ENCODE results near the gene SORCS2.
"Not testable (repeated sequence)": the region's sequence is repeated elsewhere in the genome, so short reads cannot be mapped to it uniquely, and the experiment has no call there.

Gene SORCS2

DNA sequence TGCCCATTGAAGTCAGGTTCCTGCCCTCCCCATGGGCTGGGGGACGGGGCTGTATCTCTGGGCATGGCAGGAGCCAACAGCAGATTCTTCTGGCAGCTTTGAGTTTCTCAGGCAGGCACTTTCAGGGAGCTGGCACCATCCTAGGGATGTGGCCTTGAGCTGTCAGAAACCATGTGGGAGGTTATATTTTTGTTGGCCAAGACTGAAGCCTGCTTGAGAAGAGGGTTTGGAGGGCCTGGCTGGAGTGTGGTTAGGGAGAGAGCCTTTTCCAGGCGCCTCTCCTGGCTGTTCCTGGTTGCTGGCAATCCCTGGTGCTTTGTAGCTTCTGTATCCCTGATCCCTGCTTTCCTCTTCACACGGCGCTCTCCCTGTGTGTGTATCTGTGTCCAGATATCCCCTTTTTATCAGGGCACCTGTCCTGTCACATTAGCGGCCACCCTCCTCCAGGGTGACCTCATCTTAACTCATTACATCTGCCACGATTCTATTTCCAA lies 30.6 kb upstream of the SORCS2 start:
- H4K20me1 ChIP-seq (ENCODE audit: insufficient read depth, low read length): no peaks in the 10 kb centered on the region
- H3K9me2 ChIP-seq (ENCODE audit: low read depth, low read length): no peaks in the 10 kb centered on the region
- no peaks in the 10 kb centered on the region for H3K79me2 ChIP-seq (ENCODE audit: insufficient read depth, low read length)
- no peak overlapping the region for H3K9ac ChIP-seq (ENCODE audit: low read length)
- no peak for TF ChIP-seq EZH2 (IDR thresholded peaks at IDR 0.05; ENCODE audit: borderline replicate concordance, low read length)
- TF ChIP-seq, protein P1, sequence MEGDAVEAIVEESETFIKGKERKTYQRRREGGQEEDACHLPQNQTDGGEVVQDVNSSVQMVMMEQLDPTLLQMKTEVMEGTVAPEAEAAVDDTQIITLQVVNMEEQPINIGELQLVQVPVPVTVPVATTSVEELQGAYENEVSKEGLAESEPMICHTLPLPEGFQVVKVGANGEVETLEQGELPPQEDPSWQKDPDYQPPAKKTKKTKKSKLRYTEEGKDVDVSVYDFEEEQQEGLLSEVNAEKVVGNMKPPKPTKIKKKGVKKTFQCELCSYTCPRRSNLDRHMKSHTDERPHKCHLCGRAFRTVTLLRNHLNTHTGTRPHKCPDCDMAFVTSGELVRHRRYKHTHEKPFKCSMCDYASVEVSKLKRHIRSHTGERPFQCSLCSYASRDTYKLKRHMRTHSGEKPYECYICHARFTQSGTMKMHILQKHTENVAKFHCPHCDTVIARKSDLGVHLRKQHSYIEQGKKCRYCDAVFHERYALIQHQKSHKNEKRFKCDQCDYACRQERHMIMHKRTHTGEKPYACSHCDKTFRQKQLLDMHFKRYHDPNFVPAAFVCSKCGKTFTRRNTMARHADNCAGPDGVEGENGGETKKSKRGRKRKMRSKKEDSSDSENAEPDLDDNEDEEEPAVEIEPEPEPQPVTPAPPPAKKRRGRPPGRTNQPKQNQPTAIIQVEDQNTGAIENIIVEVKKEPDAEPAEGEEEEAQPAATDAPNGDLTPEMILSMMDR (IDR thresholded peaks at IDR 0.05; ENCODE audit: low read length): no peak
- H3K4me1 ChIP-seq (ENCODE audit: insufficient read depth, low read length, severe bottlenecking): no peaks in the 10 kb centered on the region
- H3K4me2 ChIP-seq (ENCODE audit: low read length): no peak overlapping the region
- no peak overlapping the region for H2AFZ ChIP-seq (ENCODE audit: low read length)
- no peaks in the 10 kb centered on the region for H3K27me3 ChIP-seq (ENCODE audit: insufficient read depth, low read length)
- H3K27ac ChIP-seq (ENCODE audit: low read depth, low read length, poor library complexity, severe bottlenecking): no peak overlapping the region
- H3K36me3 ChIP-seq (ENCODE audit: insufficient read depth, low read length): no peaks in the 10 kb centered on the region
- no peaks in the 10 kb centered on the region for H3K9me3 ChIP-seq (ENCODE audit: low read length)
- H3F3A ChIP-seq (ENCODE audit: insufficient read depth, low read length): no peaks in the 10 kb centered on the region
- no peak overlapping the region for H3K4me3 ChIP-seq (ENCODE audit: low read depth, low read length, poor library complexity, severe bottlenecking)

- not testable (repeated sequence) for H3K9ac ChIP-seq (ENCODE audit: low read length); H3K79me2 ChIP-seq (ENCODE audit: insufficient read depth, low read length); H3K27ac ChIP-seq (ENCODE audit: low read depth, low read length, poor library complexity, severe bottlenecking); H3K4me3 ChIP-seq (ENCODE audit: low read depth, low read length, poor library complexity, severe bottlenecking); H3K4me2 ChIP-seq (ENCODE audit: low read length); H3K27me3 ChIP-seq (ENCODE audit: insufficient read depth, low read length); H3K9me2 ChIP-seq (ENCODE audit: low read depth, low read length); H3K9me3 ChIP-seq (ENCODE audit: low read length); H3K36me3 ChIP-seq (ENCODE audit: insufficient read depth, low read length); H4K20me1 ChIP-seq (ENCODE audit: insufficient read depth, low read length); H2AFZ ChIP-seq (ENCODE audit: low read length); H3K4me1 ChIP-seq (ENCODE audit: insufficient read depth, low read length, severe bottlenecking); H3F3A ChIP-seq (ENCODE audit: insufficient read depth, low read length)
Observed at GRCh38 chr4:7165056-7165873, 27.1 kb upstream of the SORCS2 start.

- TF ChIP-seq, protein P1 (IDR thresholded peaks at IDR 0.05; ENCODE audit: low read length): no peak
- no peak for TF ChIP-seq EZH2 (IDR thresholded peaks at IDR 0.05; ENCODE audit: borderline replicate concordance, low read length)
- H3K27ac ChIP-seq (ENCODE audit: low read depth, low read length, poor library complexity, severe bottlenecking): no peak overlapping the region
Observed at GRCh38 chr4:7165874-7166201, 26.5 kb upstream of the SORCS2 start.

GRCh38 chr4:7166237-7166636 lies 26.1 kb upstream of the SORCS2 start:
- no peaks in the 10 kb centered on the region for H3F3A ChIP-seq (ENCODE audit: insufficient read depth, low read length)
- H3K9me3 ChIP-seq (ENCODE audit: low read length): no peaks in the 10 kb centered on the region
- H3K27ac ChIP-seq (ENCODE audit: low read depth, low read length, poor library complexity, severe bottlenecking): no peak overlapping the region
- H3K9ac ChIP-seq (ENCODE audit: low read length): no peak overlapping the region
- no peak for TF ChIP-seq EZH2 (IDR thresholded peaks at IDR 0.05; ENCODE audit: borderline replicate concordance, low read length)
- TF ChIP-seq, protein P1 (IDR thresholded peaks at IDR 0.05; ENCODE audit: low read length): no peak
- H3K36me3 ChIP-seq (ENCODE audit: insufficient read depth, low read length): no peaks in the 10 kb centered on the region
- no peaks in the 10 kb centered on the region for H3K79me2 ChIP-seq (ENCODE audit: insufficient read depth, low read length)
- no peaks in the 10 kb centered on the region for H4K20me1 ChIP-seq (ENCODE audit: insufficient read depth, low read length)
- H3K4me3 ChIP-seq (ENCODE audit: low read depth, low read length, poor library complexity, severe bottlenecking): no peak overlapping the region
- no peaks in the 10 kb centered on the region for H3K27me3 ChIP-seq (ENCODE audit: insufficient read depth, low read length)
- H3K9me2 ChIP-seq (ENCODE audit: low read depth, low read length): no peaks in the 10 kb centered on the region
- no peak overlapping the region for H3K4me2 ChIP-seq (ENCODE audit: low read length)
- no peak overlapping the region for H2AFZ ChIP-seq (ENCODE audit: low read length)
- H3K4me1 ChIP-seq (ENCODE audit: insufficient read depth, low read length, severe bottlenecking): no peaks in the 10 kb centered on the region

More at GRCh38 chr4:7165874-7166201, 26.5 kb upstream of the SORCS2 start:
- no peak overlapping the region for H3K9ac ChIP-seq (ENCODE audit: low read length)
- no peaks in the 10 kb centered on the region for H3K9me2 ChIP-seq (ENCODE audit: low read depth, low read length)
- no peak overlapping the region for H2AFZ ChIP-seq (ENCODE audit: low read length)
- no peak overlapping the region for H3K4me2 ChIP-seq (ENCODE audit: low read length)
- no peaks in the 10 kb centered on the region for H3K36me3 ChIP-seq (ENCODE audit: insufficient read depth, low read length)
- no peak overlapping the region for H3K4me3 ChIP-seq (ENCODE audit: low read depth, low read length, poor library complexity, severe bottlenecking)
- no peaks in the 10 kb centered on the region for H3K4me1 ChIP-seq (ENCODE audit: insufficient read depth, low read length, severe bottlenecking)
- no peaks in the 10 kb centered on the region for H3K9me3 ChIP-seq (ENCODE audit: low read length)
- no peaks in the 10 kb centered on the region for H3K79me2 ChIP-seq (ENCODE audit: insufficient read depth, low read length)
- no peaks in the 10 kb centered on the region for H3F3A ChIP-seq (ENCODE audit: insufficient read depth, low read length)
- no peaks in the 10 kb centered on the region for H3K27me3 ChIP-seq (ENCODE audit: insufficient read depth, low read length)
- no peaks in the 10 kb centered on the region for H4K20me1 ChIP-seq (ENCODE audit: insufficient read depth, low read length)

All from OCI-LY1 (cell line).